WERI-Rb-1 (cell line): ENCODE data around the gene HOXD8.

Source experiments
- DNase-seq: peaks from one replicate; pipeline ENCODE4 v3.0.0-alpha.2; 2020
- H3K27ac ChIP-seq: fragments of 250-450 bp; sonication (Bioruptor Pico); 2 replicates; pipeline ENCODE4 v1.5.1; 2020; ENCODE audit warnings: mild to moderate bottlenecking, moderate library complexity
- H3K27me3 ChIP-seq: fragments of 250-450 bp; sonication (Bioruptor Pico); 2 replicates; pipeline ENCODE4 v1.5.1; 2021; ENCODE audit warnings: mild to moderate bottlenecking, low read depth, moderate library complexity; ENCODE audit not compliant: insufficient read depth, severe bottlenecking
- H3K36me3 ChIP-seq: fragments of 250-450 bp; sonication (Bioruptor Pico); 2 replicates; pipeline ENCODE4 v1.5.1; 2020; ENCODE audit warnings: mild to moderate bottlenecking, moderate library complexity
- H3K4me3 ChIP-seq: 2 replicates; pipeline ENCODE4 v1.5.1; 2011; ENCODE audit warnings: low read depth, mild to moderate bottlenecking, control low read depth, low read length
- H3K9me3 ChIP-seq: fragments of 250-450 bp; sonication (Bioruptor Pico); 2 replicates; pipeline ENCODE4 v1.5.1; 2021; ENCODE audit warnings: mild to moderate bottlenecking, moderate library complexity; ENCODE audit not compliant: severe bottlenecking
- TF ChIP-seq, protein P1 (sequence below): IDR thresholded peaks from 2 replicates; pipeline ENCODE4 v1.5.1; 2011; ENCODE audit warnings: low read depth, mild to moderate bottlenecking, control low read depth, inconsistent platforms, low read length

The HOXD8 gene

DNA sequence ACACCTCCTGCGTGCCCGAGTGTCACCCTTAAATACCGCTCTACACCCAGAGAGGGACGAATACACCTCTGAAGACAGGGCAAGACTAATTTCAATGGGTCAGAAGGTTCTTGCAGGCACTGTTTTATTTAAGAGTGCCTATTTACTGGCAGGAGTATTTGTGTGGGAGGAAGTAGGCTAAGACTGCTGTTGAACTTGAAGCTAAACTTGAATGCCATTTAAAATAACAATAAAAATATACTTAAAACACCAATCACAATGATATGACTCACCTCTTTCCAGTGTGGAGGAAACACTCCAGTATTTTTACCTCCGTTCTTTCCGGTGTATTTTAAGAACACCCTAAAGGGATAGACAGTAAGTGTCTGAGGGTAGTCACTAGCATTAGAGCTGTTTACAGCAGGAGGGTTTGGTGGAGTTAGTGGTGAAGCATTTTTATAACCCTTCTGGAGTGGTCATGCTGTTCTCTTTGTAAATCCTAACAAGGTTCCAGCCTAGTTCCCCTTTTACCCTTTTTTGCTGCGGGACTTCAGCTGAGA lies 49.3 kb downstream of the HOXD8 start:
- Histone ChIP-seq H3K36me3 (no peaks in the 10 kb centered on the region), H3K27me3 (peaks cover 75% of the 10 kb centered on the region), H3K4me3 (peak overlapping the region; percentile 40), H3K27ac (no peak overlapping the region), H3K9me3 (no peaks in the 10 kb centered on the region)
- TF ChIP-seq, protein P1, sequence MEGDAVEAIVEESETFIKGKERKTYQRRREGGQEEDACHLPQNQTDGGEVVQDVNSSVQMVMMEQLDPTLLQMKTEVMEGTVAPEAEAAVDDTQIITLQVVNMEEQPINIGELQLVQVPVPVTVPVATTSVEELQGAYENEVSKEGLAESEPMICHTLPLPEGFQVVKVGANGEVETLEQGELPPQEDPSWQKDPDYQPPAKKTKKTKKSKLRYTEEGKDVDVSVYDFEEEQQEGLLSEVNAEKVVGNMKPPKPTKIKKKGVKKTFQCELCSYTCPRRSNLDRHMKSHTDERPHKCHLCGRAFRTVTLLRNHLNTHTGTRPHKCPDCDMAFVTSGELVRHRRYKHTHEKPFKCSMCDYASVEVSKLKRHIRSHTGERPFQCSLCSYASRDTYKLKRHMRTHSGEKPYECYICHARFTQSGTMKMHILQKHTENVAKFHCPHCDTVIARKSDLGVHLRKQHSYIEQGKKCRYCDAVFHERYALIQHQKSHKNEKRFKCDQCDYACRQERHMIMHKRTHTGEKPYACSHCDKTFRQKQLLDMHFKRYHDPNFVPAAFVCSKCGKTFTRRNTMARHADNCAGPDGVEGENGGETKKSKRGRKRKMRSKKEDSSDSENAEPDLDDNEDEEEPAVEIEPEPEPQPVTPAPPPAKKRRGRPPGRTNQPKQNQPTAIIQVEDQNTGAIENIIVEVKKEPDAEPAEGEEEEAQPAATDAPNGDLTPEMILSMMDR: no peak
- no peak for DNase-seq

DNA sequence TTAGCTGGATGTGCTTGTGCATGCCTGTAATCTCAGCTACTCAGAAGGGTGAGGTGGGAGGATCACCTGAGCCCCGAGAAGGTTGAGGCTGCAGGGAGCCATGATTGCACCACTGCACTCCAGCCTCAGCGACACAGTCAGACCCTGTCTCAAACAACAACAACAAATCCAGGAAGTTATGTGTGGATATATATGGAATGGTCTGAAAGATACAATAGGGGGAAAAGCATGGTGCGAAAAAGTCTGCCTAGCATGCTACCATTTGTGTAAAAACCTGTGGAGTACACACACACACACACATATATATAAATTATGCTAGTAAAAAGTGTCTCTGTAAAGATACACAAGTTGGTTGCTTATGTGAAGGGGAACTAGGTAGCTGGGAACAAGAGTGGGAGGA lies 52.0 kb downstream of the HOXD8 start:
- Histone ChIP-seq H3K4me3 (no peak overlapping the region), H3K27me3 (peaks cover 87% of the 10 kb centered on the region), H3K36me3 (no peaks in the 10 kb centered on the region), H3K27ac (no peak overlapping the region), H3K9me3 (no peaks in the 10 kb centered on the region)
- no peak for DNase-seq
- TF ChIP-seq, protein P1: no peak
